Stimulated activated CD4-positive, alpha-beta T cell treated with anti-CD3 and anti-CD28 coated beads, Interleukin-2, amount 100 ng/mL, for 48 hours (primary cell): ENCODE data around the gene TUSC7.

Experiments
- DNase-seq, 2 donors: peaks; one replicate each; pipeline ENCODE4 v3.0.0-alpha.2; 2020

The TUSC7 gene

DNA sequence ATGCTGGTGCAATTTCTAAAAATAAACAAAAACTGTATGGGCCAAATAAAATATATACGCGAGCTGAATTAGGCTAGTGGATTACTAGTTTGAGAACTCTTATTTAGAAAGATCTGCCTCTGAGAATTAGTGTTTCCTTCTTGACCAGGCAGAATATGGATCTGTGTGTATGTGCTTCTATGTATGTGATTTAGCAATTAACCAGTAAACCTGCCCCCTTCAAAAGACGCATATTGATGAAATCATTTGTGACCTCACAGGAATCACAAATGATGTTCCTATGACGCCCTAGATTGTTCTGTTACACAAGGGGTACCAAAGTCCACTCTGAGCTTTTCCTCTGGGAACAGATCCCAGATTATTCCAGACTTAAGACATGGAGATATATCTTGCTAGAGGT, at the start of gene TUSC7:
Gene TUSC7, plus strand, starts transcription at position 301 of the 400 bp plus-strand sequence.
- DNase-seq = no peak

- DNase-seq = no peak
These were observed 48.4 kb upstream of the TUSC7 start for GRCh38 chr3:116661196-116661595.

GRCh38 chr3:116663161-116664110, 46.1 kb upstream of the TUSC7 start:
- DNase-seq = no peak

DNA sequence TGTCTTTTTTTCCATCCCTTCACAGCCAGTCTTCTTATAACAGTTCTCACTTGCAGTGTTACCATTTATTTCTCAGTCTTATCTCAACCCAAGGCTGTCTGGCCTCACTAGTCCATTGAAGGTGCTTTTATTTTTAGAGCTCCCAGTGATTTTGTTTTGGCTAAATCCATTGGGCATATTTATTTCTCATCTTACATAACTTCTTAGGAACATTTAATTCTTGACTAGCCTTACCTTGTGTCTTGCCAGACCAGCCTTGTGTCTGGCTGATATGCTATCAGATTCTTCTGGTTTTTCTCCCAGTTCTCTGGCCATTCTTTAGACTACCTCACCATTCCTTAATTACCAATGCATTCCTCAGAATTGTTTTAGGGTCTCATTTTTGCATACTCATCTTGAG, 42.3 kb upstream of the TUSC7 start:
- DNase-seq = no peak

- DNase-seq = no peak
These were observed 41.8 kb upstream of the TUSC7 start for GRCh38 chr3:116667791-116668190.

DNA sequence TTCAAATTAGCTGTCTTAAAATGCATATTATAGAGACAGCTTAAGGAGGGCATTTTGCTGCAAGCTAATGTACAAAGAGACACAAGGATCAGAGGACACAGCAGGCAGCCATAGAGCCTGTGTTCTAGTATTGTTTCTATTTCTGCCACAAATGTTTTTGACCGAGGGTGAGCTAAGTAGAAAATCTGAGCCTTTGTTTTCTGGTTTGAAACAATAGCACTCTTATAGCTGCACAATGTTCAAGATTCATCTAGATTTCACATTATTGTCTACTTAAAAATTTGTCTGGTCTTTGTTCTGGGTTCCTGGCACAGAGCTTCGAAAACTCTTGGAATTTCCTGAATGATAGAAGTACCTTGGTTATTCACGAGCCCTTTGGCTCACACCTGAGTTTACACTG, 40.0 kb upstream of the TUSC7 start:
- no peak for DNase-seq

- no peak for DNase-seq
These were observed 38.4 kb upstream of the TUSC7 start for GRCh38 chr3:116671151-116671550.

- DNase-seq = no peak
These were observed 30.7 kb upstream of the TUSC7 start for GRCh38 chr3:116678853-116679252.

DNA sequence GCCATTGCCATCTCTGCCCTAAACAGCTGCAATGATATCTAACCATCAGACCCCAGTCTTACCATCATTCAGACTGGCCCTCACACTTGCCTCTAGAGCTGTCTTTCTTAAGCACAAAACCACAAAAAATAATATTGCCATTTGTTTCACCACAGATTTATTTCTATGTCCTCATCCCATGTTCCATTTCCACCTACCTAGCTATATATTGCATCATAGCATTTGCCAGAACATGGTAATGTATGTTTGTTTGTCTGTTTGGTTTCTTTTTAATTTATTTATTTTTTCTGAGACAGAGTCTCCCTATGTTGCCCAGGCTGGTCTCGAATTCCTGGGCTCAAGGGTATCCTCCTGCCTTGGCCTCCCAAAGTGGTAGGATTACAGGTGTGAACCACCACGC, 18.5 kb upstream of the TUSC7 start:
- no peak for DNase-seq

DNA sequence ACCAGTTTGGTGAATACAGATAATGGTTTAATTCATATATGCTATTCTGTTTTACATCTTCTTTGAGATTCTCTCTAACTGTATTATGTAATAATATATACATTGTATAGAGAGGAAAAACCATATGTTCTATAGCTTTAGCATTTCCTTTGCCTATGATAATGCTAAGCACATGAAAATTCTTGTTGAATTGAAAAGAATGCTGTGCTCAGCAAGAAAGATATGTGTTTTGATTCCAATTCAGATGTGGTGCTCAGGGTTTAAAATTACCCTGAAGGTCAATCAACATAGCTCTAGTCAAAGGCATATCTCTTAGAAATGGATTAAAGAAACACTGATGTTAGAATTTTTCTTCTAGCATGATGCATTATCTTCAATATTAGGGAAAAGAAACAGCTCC, 8.5 kb upstream of the TUSC7 start:
- DNase-seq = no peak

DNA sequence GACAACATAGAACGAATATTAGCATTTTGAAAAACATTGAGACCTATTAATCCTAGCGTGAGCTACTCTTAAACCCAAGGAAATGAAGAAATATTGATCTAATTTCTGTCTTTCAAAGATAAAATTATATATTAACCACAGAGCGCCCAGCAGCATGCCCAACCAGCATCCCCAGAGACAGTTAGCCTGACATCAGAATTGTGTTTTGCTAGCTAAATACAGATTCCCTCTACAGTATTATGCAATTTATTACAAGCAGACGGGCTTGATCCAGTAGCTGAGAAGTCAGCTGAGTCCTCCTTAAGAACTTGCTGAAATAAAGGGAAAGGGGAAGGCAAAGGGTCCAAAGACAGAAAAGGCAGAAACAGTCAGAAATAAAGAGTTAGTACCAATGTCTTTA, 7.2 kb upstream of the TUSC7 start:
- no peak for DNase-seq

- no peak for DNase-seq
These were observed 2.0 kb upstream of the TUSC7 start for GRCh38 chr3:116707531-116707930.

- DNase-seq = no peak
These were observed 6.9 kb downstream of the TUSC7 start for GRCh38 chr3:116716490-116716889.

- no peak for DNase-seq
These were observed 8.0 kb downstream of the TUSC7 start for GRCh38 chr3:116717566-116717965.

GRCh38 chr3:116728454-116728853, 18.9 kb downstream of the TUSC7 start:
- DNase-seq = no peak

DNA sequence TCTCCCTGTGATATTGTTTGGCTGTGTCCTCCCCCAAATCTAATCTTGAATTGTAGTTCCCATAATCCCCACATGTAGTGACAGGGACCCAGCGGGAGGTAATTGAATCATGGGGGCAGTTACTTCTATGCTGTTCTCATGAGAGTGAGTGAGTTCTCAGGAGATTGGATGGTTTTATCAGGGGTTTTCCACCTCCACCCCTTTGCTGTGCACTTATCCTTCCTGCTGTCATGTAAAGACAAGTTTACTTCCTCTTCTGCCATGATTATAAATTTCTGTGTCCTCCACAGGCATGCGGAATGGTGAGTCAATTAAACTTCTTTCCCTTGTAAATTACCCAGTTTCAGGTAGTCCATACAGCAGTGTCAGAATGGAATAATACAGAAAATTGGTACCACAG, 24.7 kb downstream of the TUSC7 start:
- no peak for DNase-seq

DNA sequence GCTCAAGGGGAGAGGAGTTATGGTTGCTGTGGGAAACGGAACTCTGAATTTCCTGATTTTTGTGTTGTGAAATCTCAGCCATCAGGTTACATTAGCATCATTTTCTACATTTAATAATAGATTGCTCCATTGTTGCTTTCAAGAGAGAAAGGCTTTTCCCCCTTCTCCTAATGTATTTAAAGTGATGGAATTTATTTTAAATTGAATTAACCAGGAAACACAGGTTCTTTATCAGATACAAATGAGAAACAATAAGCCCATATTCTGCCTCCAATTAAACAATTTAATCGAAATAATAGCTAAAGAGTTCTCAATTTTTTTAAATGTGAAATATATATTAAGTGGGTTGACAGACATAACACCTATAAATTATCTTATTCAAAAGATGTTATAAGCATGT, 30.1 kb downstream of the TUSC7 start:
- DNase-seq = no peak

DNA sequence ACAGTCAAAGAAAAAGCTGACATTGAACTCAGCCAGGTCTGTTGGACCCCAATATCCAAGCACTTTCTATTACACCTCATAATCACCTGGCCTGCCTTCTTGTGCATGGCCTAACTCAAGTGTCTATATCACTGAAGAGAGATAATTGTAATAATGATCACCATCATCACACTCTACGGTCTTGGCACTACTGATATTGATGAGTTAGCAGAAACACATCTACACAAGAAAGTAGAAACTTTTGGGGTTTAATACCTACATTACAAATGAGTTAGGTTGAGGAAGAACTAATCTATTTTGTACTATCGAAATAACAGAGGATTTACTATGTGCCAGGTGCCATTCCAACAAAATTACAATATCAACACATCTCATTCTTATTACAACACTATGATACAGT, 30.7 kb downstream of the TUSC7 start:
- no peak for DNase-seq

- no peak for DNase-seq
These were observed 31.9 kb downstream of the TUSC7 start for GRCh38 chr3:116741467-116741866.

DNA sequence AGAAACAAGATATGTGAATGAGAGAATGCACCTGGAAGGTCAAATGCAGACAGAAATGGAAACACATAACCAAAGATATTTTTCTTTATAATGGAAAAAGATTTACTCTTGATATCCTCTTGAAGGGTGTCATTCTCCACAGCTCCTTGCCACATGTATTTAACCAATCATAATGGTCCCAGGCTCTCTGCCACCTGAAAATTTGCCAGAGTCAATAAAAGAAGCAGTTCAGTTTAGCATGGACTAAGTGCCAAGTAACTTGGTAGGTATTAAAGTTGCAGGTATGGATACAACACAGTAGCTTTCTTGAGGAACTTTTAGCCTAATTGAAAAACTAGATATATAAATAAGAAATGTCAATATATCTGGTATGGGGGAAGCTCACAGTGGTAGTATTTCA, 33.5 kb downstream of the TUSC7 start:
- DNase-seq = no peak

GRCh38 chr3:116749388-116749787, 39.8 kb downstream of the TUSC7 start:
- DNase-seq = no peak

DNA sequence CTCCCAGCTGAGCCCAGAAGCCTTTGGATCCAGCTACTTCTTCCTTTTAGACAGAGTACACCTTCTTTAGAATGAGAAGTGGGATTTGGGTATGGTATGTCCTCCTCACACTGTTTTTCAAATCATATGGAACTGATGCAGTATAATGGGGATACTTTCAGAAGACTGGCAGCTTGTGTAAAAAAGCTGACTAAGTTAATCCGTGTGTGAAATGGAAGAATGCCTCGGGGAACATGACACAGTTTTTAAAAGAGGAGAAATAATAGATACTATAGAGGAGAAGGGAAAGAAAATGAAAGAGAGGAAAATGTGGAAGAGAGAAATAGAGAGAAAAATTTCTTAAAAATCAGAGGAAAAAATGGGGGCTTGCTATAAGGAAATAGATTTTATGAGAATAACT, 47.7 kb downstream of the TUSC7 start:
- no peak for DNase-seq

DNA sequence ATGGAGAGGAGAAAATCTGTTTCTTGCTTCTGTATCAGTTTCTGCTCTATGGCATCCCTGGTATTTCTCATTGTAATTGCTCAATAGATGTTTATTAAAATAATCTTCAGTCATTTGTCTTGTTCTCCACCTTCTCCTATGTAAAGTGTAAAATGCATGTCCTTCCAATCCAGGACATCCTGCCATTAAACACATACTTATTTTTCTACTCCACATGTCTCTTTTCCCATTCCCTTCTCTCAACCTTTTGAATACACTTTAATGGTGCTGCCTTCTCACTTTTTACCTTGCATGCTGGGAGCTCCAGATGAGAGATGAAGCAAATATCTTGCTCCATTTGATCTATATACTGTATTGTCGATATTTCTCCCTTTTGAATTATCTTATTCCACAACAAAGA, 49.7 kb downstream of the TUSC7 start:
- DNase-seq = no peak
